K562 (cell line): ENCODE measurements around the gene BCAR3. TPM values are rescaled to one million over a fixed set of nuclear protein-coding genes. Genes with fewer than 3 reads are reported as not detected.
A peak's percentile ranks its signal among the peaks of the same experiment; 100 is the strongest.

Experiments
- ATAC-seq: fragments of 200-7000 bp; cut with Tn5 transposase; 3 replicates; pipeline ENCODE4 v1.9.1; 2020; ENCODE audit warnings: moderate library complexity
- BruUV-seq: library from RNA; stranded (reverse); fragments of 400-500 nt; replicated peaks from 2 replicates; lab custom pipeline; 2021; lab: Mats Ljungman, UMichigan
- CTCF ChIA-PET: fragments of 300-600 bp; formaldehyde crosslinking; extraction: SDS; loops from one replicate; lab custom pipeline; 2021; ENCODE audit warnings: low intra/inter-chr PET ratio; lab: Yijun Ruan, JAX
- POLR2A ChIA-PET: fragments of 300-600, 350-650 bp; sonication (Branson Sonifier 250); formaldehyde crosslinking; extraction: SDS; loops from one replicate; lab custom pipeline; 2021; ENCODE audit warnings: antibody characterized with exemption, inconsistent platforms; lab: Yijun Ruan, JAX
- DNase-seq, 4 experiments: peaks; one replicate each; pipeline versions ENCODE4 v3.0.0 to v3.0.0-alpha.2; 2011 to 2018; ENCODE audit warnings: low spot score in 3 of 4, mixed read lengths in 3 of 4; ENCODE audit errors: extremely low read depth in 1 of 4
- FAIRE-seq: peaks from 2 replicates; lab custom pipeline; 2011; peaks lifted over from hg19 to GRCh38; lab: Jason Lieb, UNC
- H2AFZ ChIP-seq: 2 replicates; pipeline ENCODE4 v1.6.0; 2011; ENCODE audit warnings: low read depth, low read length, control low read depth, inconsistent platforms
- H3K27ac ChIP-seq: fragments of 200-600 bp; 3 replicates; pipeline ENCODE4 v1.8.0; 2011; ENCODE audit warnings: low read depth, mild to moderate bottlenecking, control low read depth, inconsistent platforms, low read length, moderate library complexity, mixed read lengths; ENCODE audit errors: extremely low read depth
- H3K27me3 ChIP-seq, 2 experiments: fragments of 300-600 bp in 1 of 2; 2 replicates in 1 of 2; 3 replicates in 1 of 2; pipeline versions ENCODE4 v1.6.0 to v1.8.0; 2011; ENCODE audit warnings: inconsistent platforms in 2 of 2, low read length in 2 of 2, mild to moderate bottlenecking in 1 of 2, mixed read lengths in 1 of 2, moderate library complexity in 1 of 2; ENCODE audit not compliant: control insufficient read depth in 2 of 2, insufficient read depth in 2 of 2
- H3K36me3 ChIP-seq: fragments of 300-600 bp; 3 replicates; pipeline ENCODE4 v1.8.0; 2011; ENCODE audit warnings: mild to moderate bottlenecking, low read length, inconsistent platforms; ENCODE audit not compliant: control insufficient read depth, insufficient read depth
- H3K4me1 ChIP-seq, 2 experiments: fragments of 200-600 bp in 1 of 2; replicated peaks in 1 of 2; 2 replicates in 1 of 2; 3 replicates in 1 of 2; pipeline versions ENCODE4 v1.5.1 to v1.8.0; 2011; ENCODE audit warnings: inconsistent platforms in 2 of 2, low read length in 2 of 2, mild to moderate bottlenecking in 1 of 2, mixed read lengths in 1 of 2, moderate library complexity in 1 of 2; ENCODE audit not compliant: control insufficient read depth in 2 of 2, insufficient read depth in 2 of 2
- H3K4me2 ChIP-seq: 2 replicates; pipeline ENCODE4 v1.6.1; 2011; ENCODE audit warnings: low read length, control low read depth, inconsistent platforms, mixed read lengths; ENCODE audit not compliant: insufficient read depth
- H3K4me3 ChIP-seq: fragments of 200-600 bp; sonication (generic), shearing (Covaris generic); 2 replicates; pipeline ENCODE4 v1.5.1; 2016; ENCODE audit warnings: control low read depth, inconsistent platforms
- H3K79me2 ChIP-seq: fragments of 200-600 bp; 3 replicates; pipeline ENCODE4 v1.8.0; 2011; ENCODE audit warnings: low read length, inconsistent platforms; ENCODE audit not compliant: control insufficient read depth, insufficient read depth
- H3K9ac ChIP-seq, 2 experiments: 2 replicates each; pipeline versions ENCODE4 v1.6.0 to v1.6.1; 2011; ENCODE audit warnings: low read depth in 2 of 2, low read length in 2 of 2, control low read depth in 1 of 2, inconsistent platforms in 1 of 2, mild to moderate bottlenecking in 1 of 2, mixed read lengths in 1 of 2; ENCODE audit not compliant: insufficient read depth in 1 of 2
- H3K9me1 ChIP-seq: one replicate; pipeline ENCODE4 v1.6.0; 2011; ENCODE audit warnings: inconsistent platforms, mild to moderate bottlenecking, low read length, moderate library complexity; ENCODE audit not compliant: control insufficient read depth, insufficient read depth
- H3K9me3 ChIP-seq: replicated peaks from 2 replicates; pipeline ENCODE4 v1.5.1; 2011; ENCODE audit warnings: low read depth, low read length, inconsistent platforms; ENCODE audit not compliant: control insufficient read depth, insufficient read depth
- H4K20me1 ChIP-seq: replicated peaks from 2 replicates; pipeline ENCODE4 v1.6.1; 2011; ENCODE audit warnings: low read length, inconsistent platforms, mixed read lengths; ENCODE audit not compliant: control insufficient read depth, insufficient read depth
- ARNT ChIP-seq, 2 experiments: fragments of 450-650 bp; IDR thresholded peaks; 2 replicates each; pipeline ENCODE4 v1.6.1; 2016; ENCODE audit warnings: mild to moderate bottlenecking in 1 of 2
- CHCHD3 ChIP-seq: fragments of 250-450 bp; sonication (Bioruptor Pico); IDR thresholded peaks from 2 replicates; pipeline ENCODE4 v2.1.2; 2022; ENCODE audit warnings: mild to moderate bottlenecking
- FOSL1 ChIP-seq: fragments of 200-800 bp; sonication (Bioruptor generic); conservative IDR thresholded peaks from 2 replicates; pipeline ENCODE4 v1.6.1; 2016; ENCODE audit warnings: missing genetic modification characterization, missing compliant biosample characterization
- JUN ChIP-seq, 2 experiments: sonication (generic) in 1 of 2; formaldehyde crosslinking in 1 of 2; IDR thresholded peaks; 2 replicates each; pipeline versions ENCODE4 v1.6.1 to v1.8.0; 2012 to 2022; ENCODE audit warnings: borderline replicate concordance in 2 of 2, mild to moderate bottlenecking in 2 of 2, improper control_type of control experiment in 1 of 2, low read depth in 1 of 2, low read length in 1 of 2, missing genetic modification reagents in 1 of 2
- ZNF124 ChIP-seq: sonication (generic); formaldehyde crosslinking; IDR thresholded peaks from 2 replicates; pipeline ENCODE4 v1.8.1; 2022; ENCODE audit warnings: missing genetic modification reagents
- ZNF584 ChIP-seq: fragments of 200-800 bp; sonication (Bioruptor generic); IDR thresholded peaks from 2 replicates; pipeline ENCODE4 v1.6.1; 2016; ENCODE audit warnings: low read depth, mild to moderate bottlenecking, missing genetic modification characterization, missing compliant biosample characterization
- ZNF79 ChIP-seq: fragments of 250-450 bp; sonication (Bioruptor Pico); IDR thresholded peaks from 2 replicates; pipeline ENCODE4 v1.4.0; 2020; ENCODE audit warnings: low read depth, mild to moderate bottlenecking, moderate library complexity
- ZZZ3 ChIP-seq: fragments of 450-650 bp; IDR thresholded peaks from 2 replicates; pipeline ENCODE4 v1.6.1; 2016; ENCODE audit warnings: antibody characterized with exemption, mild to moderate bottlenecking, moderate library complexity
- WGBS: fragments of 100-300 bp; shearing (Covaris generic); methylation state at CpG from one replicate; pipeline ENCODE4 v1.1.6; 2016; ENCODE audit warnings: low coverage, mixed read lengths; ENCODE audit not compliant: insufficient coverage; ENCODE audit errors: missing lambda C conversion rate; 5-methylcytosine and 5-hydroxymethylcytosine counted together
- in situ Hi-C: fragments of 300-500 bp; cut with MboI; formaldehyde crosslinking; loops from 4 replicates; pipeline ENCODE4 v1.15.0; 2018; ENCODE audit warnings: inconsistent platforms, mixed read lengths
- intact Hi-C: fragments of 100-400 bp; cut with micrococcal nuclease; formaldehyde crosslinking; loops from 2 replicates; pipeline ENCODE4 v1.14.2; 2022
- polyA plus RNA-seq, 8 experiments: library from polyadenylated mRNA; depleted of rRNA in 4 of 8; stranded (reverse) in 5 of 8; unstranded in 3 of 8; fragments of >200 nt; fragmentation: Nextera tagmentation in 2 of 8; fragmentation: Illumina TruSeq in 1 of 8; extraction: Ambion mirVana in 2 of 8; extraction: Trizol in 1 of 8; gene quantifications; 2 replicates each; pipeline versions ENCODE4 v1.2.1 to v1.2.3, GENCODE V29; 2011 to 2014; ENCODE audit warnings: inconsistent platforms in 1 of 8, missing spikeins in 1 of 8
- total RNA-seq, 7 experiments: library from RNA; depleted of rRNA in 6 of 7; stranded (reverse); fragments of >200 nt in 6 of 7; fragmentation: Illumina TruSeq in 2 of 7; extraction: Trizol in 2 of 7; gene quantifications; 2 replicates each; pipeline versions ENCODE4 v1.2.1 to v1.2.3, GENCODE V29; 2011 to 2021; ENCODE audit warnings: low replicate concordance in 1 of 7
- TF ChIP-seq, protein P1 (sequence below): sonication (generic); formaldehyde crosslinking; IDR thresholded peaks from 2 replicates; pipeline ENCODE4 v1.8.0; 2022; ENCODE audit warnings: missing genetic modification reagents, mild to moderate bottlenecking, moderate library complexity, borderline replicate concordance
- TF ChIP-seq, protein P2 (sequence below), 2 experiments: fragments of 450-650 bp in 1 of 2; sonication (generic) in 1 of 2; formaldehyde crosslinking in 1 of 2; IDR thresholded peaks in 1 of 2; conservative IDR thresholded peaks in 1 of 2; 2 replicates each; pipeline versions ENCODE4 v1.6.1 to v1.8.1; 2016 to 2023; ENCODE audit warnings: mild to moderate bottlenecking in 2 of 2, moderate library complexity in 2 of 2, inconsistent platforms in 1 of 2, missing genetic modification reagents in 1 of 2

Gene BCAR3
- total and polyA plus RNA-seq, 9 of the 15 experiments (the other 6 are each of a cell fraction or from before 2014, with no cell fraction given) = 1.8 to 6.3 (median 3.8) TPM

DNA sequence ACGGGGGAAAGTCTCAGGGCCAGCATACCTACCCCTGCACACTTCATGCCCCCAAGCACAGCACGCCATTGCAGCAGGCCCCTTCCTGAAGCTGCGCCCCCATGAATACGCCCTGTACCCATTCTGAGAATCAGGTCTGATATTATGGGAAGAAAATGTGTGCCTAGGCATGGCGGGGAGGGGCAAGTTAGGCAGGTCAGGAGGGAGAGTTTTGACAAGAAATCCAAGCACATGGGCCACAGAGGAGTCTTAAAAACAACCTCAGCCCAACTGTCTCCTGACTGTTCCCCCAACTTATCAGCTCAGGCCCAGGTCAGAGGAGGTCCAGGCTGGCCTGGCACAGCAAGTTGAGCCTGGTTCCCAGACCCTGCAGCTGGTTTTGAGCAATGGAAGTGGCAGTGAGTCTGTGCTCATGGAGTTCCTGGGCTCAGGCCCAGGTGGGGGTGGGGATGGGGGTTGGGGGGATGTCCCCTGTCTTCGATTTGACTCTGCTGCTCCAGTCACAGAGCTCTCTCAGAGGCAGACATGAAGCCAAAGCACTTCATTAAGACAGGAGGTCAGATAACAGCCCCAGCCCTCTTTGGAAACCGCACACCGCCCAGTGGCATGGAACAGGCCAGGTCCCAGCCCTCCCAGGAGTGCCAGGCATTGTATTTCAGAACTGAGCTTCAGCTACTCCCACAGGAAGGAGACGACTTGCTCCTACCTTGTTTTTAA, 20.6 kb upstream of the BCAR3 start:
- TF ChIP-seq ZNF79 = no peak
- TF ChIP-seq ZNF124 (CRISPR knock-in tag) = no peak
- TF ChIP-seq CHCHD3 = no peak
- no peak for TF ChIP-seq ZNF584 (CRISPR knock-in tag)
- no peak for TF ChIP-seq ARNT (IDR thresholded peaks at IDR 0.05)
- in situ Hi-C loops = no loop called here
- intact Hi-C loops = no loop called here
- H4K20me1 ChIP-seq = 0 out of 2 replicates have a peak, but pooled peaks cover 3% of the 10 kb centered on the region
- FAIRE-seq = no peak
- ChIA-PET POLR2A (no interaction called here), CTCF (interaction anchor here (0.6 kb wide), 1 partner anchor 631 kb away, joined by 8 read pairs; no protein-coding TSS in a partner anchor)
- H3K79me2 ChIP-seq = no peaks in the 10 kb centered on the region
- 47% methylated on average over 7 of the region's 9 CpGs for WGBS
- no TSS peak for BruUV-seq
- no peaks in the 10 kb centered on the region for H3K9me3 ChIP-seq
- no peak for DNase-seq
- peaks cover 0 to 25% of the 10 kb centered on the region in 2 experiments; a peak in 2 of 5 replicates for H3K27me3 ChIP-seq
- H3K27ac ChIP-seq = no peak overlapping the region
- 0 out of 4 replicates have a peak overlapping the region, but pooled peaks of 1 of the 2 experiments have one; percentile 32 for H3K9ac ChIP-seq
- no peak for ATAC-seq
- peaks cover 0 to 12% of the 10 kb centered on the region in 2 experiments; a peak in 4 of 5 replicates for H3K4me1 ChIP-seq
- H3K4me3 ChIP-seq = no peak overlapping the region
- no peak overlapping the region for H2AFZ ChIP-seq
- H3K9me1 ChIP-seq = no peaks in the 10 kb centered on the region
- H3K36me3 ChIP-seq = no peaks in the 10 kb centered on the region
- H3K4me2 ChIP-seq = no peak overlapping the region

DNA sequence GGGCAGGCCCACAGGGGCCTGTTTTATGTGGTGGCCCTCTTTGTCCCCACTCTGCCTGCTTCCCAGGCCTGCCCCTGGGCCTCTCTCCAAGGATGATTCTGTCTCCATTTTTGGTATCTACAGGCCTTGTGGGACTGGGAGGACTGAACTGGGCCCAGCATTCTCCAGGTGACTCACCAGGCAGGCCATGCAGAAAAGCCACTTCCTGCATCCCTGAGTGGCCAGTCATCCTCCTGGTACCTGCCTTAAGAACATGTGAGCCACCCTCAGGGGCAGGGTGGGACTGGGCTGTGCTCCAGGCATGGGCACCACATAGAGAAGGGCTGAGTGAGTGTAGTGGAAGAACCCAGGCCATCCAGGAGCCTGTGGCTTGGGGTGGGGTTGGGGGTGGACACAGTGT, 20.0 kb upstream of the BCAR3 start:
- Histone ChIP-seq H3K27ac (no peak overlapping the region), H3K9me3 (no peaks in the 10 kb centered on the region), H3K79me2 (no peaks in the 10 kb centered on the region), H3K4me3 (no peak overlapping the region), H2AFZ (no peak overlapping the region), H3K4me2 (no peak overlapping the region), H3K9ac (no peak overlapping the region), H3K9me1 (no peaks in the 10 kb centered on the region), H4K20me1 (0 out of 2 replicates have a peak, but pooled peaks cover 3% of the 10 kb centered on the region), H3K4me1 (peaks cover 0 to 12% of the 10 kb centered on the region in 2 experiments; a peak in 4 of 5 replicates), H3K27me3 (peaks cover 0 to 31% of the 10 kb centered on the region in 2 experiments; a peak in 2 of 5 replicates), H3K36me3 (no peaks in the 10 kb centered on the region)
- FAIRE-seq (no peak), ATAC-seq (no peak), DNase-seq (no peak)
- intact Hi-C loops = no loop called here
- POLR2A ChIA-PET = no interaction called here
- BruUV-seq = no TSS peak
- in situ Hi-C loops = no loop called here
- TF ChIP-seq FOSL1 (tag) (peak; percentile 82), JUN (IDR thresholded peaks at IDR 0.05; ENCODE audit: borderline replicate concordance, low read depth, low read length) (0 out of 2 replicates have a peak, but pooled peaks have one; percentile 30), JUN (CRISPR knock-in tag; IDR thresholded peaks at IDR 0.05; ENCODE audit: borderline replicate concordance) (no peak), ZZZ3 (no peak)
- TF ChIP-seq, protein P1, sequence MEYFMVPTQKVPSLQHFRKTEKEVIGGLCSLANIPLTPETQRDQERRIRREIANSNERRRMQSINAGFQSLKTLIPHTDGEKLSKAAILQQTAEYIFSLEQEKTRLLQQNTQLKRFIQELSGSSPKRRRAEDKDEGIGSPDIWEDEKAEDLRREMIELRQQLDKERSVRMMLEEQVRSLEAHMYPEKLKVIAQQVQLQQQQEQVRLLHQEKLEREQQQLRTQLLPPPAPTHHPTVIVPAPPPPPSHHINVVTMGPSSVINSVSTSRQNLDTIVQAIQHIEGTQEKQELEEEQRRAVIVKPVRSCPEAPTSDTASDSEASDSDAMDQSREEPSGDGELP (CRISPR knock-in tag) = 0 out of 2 replicates have a peak, but pooled peaks have one; percentile 32
- TF ChIP-seq, protein P2, sequence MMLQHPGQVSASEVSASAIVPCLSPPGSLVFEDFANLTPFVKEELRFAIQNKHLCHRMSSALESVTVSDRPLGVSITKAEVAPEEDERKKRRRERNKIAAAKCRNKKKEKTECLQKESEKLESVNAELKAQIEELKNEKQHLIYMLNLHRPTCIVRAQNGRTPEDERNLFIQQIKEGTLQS (IDR thresholded peaks at IDR 0.05) = peak; percentile 30; the same call in 1 of the 2 replicates
- TF ChIP-seq, protein P2 (CRISPR knock-in tag; conservative IDR thresholded peaks at IDR 0.05) = no peak
- CTCF ChIA-PET = no interaction called here
